Measurements from ENCODE around the gene CSTA.

CSTA gene

DNA sequence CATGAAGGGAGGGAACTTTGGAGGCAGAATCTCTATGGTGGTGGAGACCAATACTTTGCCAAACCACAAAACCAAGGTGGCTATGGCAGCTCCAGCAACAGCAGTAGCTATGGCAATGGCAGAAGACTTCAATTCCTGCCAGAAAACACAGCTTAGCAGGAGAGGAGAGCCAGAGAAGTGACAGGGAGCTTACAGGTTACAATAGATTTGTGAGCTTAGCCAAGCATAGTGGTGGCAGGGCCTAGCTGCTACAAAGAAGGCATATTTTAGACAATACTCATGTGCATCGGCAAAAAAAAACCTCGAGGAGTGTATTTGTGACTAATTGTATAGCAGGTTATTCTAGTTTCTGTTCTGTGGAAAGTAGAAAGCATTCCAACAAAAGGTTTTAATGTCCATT, 6.4 kb upstream of the CSTA start:
- H3K4me3 ChIP-seq (ENCODE audit: low read depth, low read length) = no peak overlapping the region
- H3K27me3 ChIP-seq (ENCODE audit: control insufficient read depth, insufficient read depth, low read length) = no peaks in the 10 kb centered on the region; the same call in 1 of the 2 replicates
- no peak overlapping the region for H3K9ac ChIP-seq (ENCODE audit: low read depth, low read length)
- H3K4me1 ChIP-seq (ENCODE audit: control insufficient read depth, insufficient read depth, low read length) = peaks cover 4% of the 10 kb centered on the region; the same call in 1 of the 2 replicates
- H3K36me3 ChIP-seq (ENCODE audit: control insufficient read depth, insufficient read depth, low read length) = no peaks in the 10 kb centered on the region
- H3K27ac ChIP-seq (ENCODE audit: low read depth, low read length) = no peak overlapping the region
- H3K9me3 ChIP-seq (ENCODE audit: control insufficient read depth, insufficient read depth, low read length) = peaks cover 8% of the 10 kb centered on the region; the same call in 1 of the 2 replicates

DNA sequence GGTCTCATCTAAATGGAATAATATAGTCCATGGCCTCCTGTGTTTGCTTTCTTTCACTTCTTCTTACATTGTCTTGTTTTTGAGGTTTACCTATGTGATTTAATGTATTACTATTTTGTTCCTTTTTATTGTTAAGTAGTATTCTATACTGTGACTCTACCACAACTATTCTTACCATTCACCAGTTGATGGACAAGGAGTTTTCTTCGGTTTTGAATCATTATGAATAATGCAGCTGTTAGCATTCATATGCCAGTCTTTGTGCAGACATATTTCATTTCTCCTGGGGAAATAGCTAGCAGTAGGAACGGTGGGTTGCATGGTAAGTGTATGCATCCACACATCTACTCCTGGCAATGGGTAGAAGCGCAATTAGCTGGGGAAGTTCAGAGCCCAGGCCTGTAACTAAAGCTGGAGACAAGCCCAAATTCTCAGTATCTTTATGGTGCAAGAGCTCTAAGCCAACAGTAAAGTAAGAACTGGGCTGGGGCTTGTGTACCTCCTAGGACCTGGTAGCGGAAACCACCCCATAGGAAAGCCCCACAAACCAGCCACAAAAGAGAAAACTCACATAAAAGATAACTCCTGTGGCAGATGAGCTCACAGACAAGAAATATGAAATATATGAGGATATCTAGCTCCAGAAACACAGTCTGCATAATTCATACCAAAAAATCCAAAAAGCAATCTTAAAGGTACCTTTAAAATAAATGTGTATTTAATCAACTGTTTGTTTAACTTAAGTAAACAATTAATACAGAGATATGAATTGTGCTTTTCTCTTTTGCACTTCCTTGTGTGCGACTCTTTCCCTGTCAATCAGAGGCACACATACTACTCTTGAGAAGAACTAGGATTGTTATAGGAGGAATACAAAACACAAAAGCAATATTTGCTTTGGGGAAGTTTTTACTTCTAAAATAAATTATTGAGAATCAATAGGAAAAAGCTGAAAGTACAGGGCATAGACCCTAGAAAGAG, 2.7 kb upstream of the CSTA start:
- no peaks in the 10 kb centered on the region for H3K4me1 ChIP-seq (ENCODE audit: control insufficient read depth, insufficient read depth, low read length)
- H3K4me3 ChIP-seq (ENCODE audit: low read depth, low read length) = no peak overlapping the region
- no peaks in the 10 kb centered on the region for H3K36me3 ChIP-seq (ENCODE audit: control insufficient read depth, insufficient read depth, low read length)

DNA sequence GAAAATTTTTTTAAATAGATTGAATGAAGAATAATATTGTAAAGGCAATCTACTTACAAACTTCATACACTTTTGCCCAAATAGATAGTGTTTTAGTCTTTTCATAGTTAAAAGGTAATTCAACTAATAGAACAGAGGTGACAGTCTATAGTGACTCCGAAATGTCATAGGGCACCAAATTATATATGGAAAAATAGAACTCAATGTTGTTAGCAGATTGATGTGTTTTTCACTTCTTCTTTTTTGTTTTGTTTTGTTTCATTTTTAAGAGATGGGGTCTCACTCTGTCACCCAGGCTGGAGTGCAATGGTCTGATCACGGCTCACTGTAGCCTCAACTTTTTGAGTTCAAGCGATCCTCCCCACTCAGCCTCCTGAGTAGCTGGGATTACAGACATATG, 721 bp downstream of the CSTA start:
- Histone ChIP-seq H3K27me3 (ENCODE audit: control insufficient read depth, insufficient read depth, low read length) (no peaks in the 10 kb centered on the region; the same call in 1 of the 2 replicates), H3K4me3 (ENCODE audit: low read depth, low read length) (no peak overlapping the region), H3K9me3 (ENCODE audit: control insufficient read depth, insufficient read depth, low read length) (no peaks in the 10 kb centered on the region), H3K4me1 (ENCODE audit: control insufficient read depth, insufficient read depth, low read length) (no peaks in the 10 kb centered on the region), H3K27ac (ENCODE audit: low read depth, low read length) (no peak overlapping the region), H3K36me3 (ENCODE audit: control insufficient read depth, insufficient read depth, low read length) (no peaks in the 10 kb centered on the region), H3K9ac (ENCODE audit: low read depth, low read length) (no peak overlapping the region)

More for the DNA sequence above, 2.7 kb upstream of the CSTA start:
- Histone ChIP-seq H3K27me3 (ENCODE audit: control insufficient read depth, insufficient read depth, low read length) (no peaks in the 10 kb centered on the region; the same call in none of the 2 replicates), H3K9ac (ENCODE audit: low read depth, low read length) (no peak overlapping the region), H3K9me3 (ENCODE audit: control insufficient read depth, insufficient read depth, low read length) (peaks cover 8% of the 10 kb centered on the region; the same call in 1 of the 2 replicates), H3K27ac (ENCODE audit: low read depth, low read length) (no peak overlapping the region)

DNA sequence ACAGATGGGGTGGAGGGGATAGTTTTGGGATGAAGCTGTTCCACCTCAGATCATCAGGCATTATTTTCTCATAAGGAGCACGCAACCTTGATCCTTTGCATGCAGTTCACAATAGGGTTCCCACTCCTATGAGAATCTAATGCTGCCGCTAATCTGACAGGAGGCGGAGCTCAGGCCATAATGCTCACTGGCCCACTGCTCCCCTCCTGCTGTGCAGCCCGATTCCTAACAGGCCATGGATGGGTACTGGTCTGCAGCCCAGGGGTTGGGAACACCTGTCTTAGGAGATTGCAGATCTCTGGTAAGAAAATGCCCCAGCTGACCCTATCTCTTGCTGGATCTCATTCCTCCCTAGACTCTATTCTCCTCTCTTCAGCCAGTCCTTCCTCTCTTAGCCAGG, 6.8 kb downstream of the CSTA start:
- Histone ChIP-seq H3K36me3 (ENCODE audit: control insufficient read depth, insufficient read depth, low read length) (no peaks in the 10 kb centered on the region), H3K4me3 (ENCODE audit: low read depth, low read length) (no peak overlapping the region), H3K9ac (ENCODE audit: low read depth, low read length) (no peak overlapping the region), H3K4me1 (ENCODE audit: control insufficient read depth, insufficient read depth, low read length) (no peaks in the 10 kb centered on the region), H3K9me3 (ENCODE audit: control insufficient read depth, insufficient read depth, low read length) (no peaks in the 10 kb centered on the region), H3K27ac (ENCODE audit: low read depth, low read length) (no peak overlapping the region), H3K27me3 (ENCODE audit: control insufficient read depth, insufficient read depth, low read length) (no peaks in the 10 kb centered on the region)

DNA sequence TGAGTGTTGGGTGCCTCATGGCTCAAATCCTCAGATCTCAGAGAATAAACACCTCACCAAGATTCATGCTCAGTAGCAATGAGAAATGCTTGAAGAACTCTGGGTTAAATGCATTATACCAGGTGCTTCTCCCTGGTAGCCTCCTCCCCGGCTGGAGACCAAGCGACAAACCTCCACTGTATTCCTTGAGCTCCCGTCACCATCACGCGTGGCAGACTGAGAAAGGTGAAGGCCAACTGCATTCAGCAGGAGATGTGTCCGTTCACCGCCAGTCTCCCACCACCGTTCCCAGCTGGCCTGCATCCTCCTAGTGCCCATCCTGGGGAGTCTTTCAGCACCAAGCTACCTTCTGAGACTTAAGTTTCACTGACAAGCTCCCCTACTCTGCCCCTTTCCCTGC, 7.5 kb downstream of the CSTA start:
- H3K4me3 ChIP-seq (ENCODE audit: low read depth, low read length) = no peak overlapping the region
- H3K36me3 ChIP-seq (ENCODE audit: control insufficient read depth, insufficient read depth, low read length) = no peaks in the 10 kb centered on the region
- no peaks in the 10 kb centered on the region for H3K27me3 ChIP-seq (ENCODE audit: control insufficient read depth, insufficient read depth, low read length)
- H3K27ac ChIP-seq (ENCODE audit: low read depth, low read length) = no peak overlapping the region
- no peaks in the 10 kb centered on the region for H3K9me3 ChIP-seq (ENCODE audit: control insufficient read depth, insufficient read depth, low read length)
- H3K9ac ChIP-seq (ENCODE audit: low read depth, low read length) = no peak overlapping the region
- H3K4me1 ChIP-seq (ENCODE audit: control insufficient read depth, insufficient read depth, low read length) = no peaks in the 10 kb centered on the region

DNA sequence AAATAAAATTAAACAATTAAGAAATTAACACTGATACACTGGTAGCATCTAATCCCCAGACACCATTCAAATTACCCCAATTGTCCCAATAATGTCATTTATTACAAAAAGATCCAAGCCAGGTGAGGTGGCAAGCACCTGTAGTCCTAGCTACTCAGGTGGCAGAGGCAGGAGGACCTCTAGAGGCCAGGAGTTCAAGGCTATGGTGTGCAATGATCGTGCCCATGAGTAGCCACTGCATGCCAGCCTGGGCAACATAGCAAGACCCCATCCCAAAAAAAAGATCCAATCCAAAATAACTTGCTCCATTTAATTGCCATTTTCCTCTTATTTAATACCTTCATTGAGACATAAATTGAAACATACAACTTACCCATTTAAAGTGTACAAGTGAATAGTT, 17.8 kb downstream of the CSTA start:
- no peaks in the 10 kb centered on the region for H3K36me3 ChIP-seq (ENCODE audit: control insufficient read depth, insufficient read depth, low read length)
- H3K9me3 ChIP-seq (ENCODE audit: control insufficient read depth, insufficient read depth, low read length) = no peaks in the 10 kb centered on the region
- no peak overlapping the region for H3K27ac ChIP-seq (ENCODE audit: low read depth, low read length)
- H3K9ac ChIP-seq (ENCODE audit: low read depth, low read length) = no peak overlapping the region
- no peaks in the 10 kb centered on the region for H3K4me1 ChIP-seq (ENCODE audit: control insufficient read depth, insufficient read depth, low read length)
- H3K27me3 ChIP-seq (ENCODE audit: control insufficient read depth, insufficient read depth, low read length) = no peaks in the 10 kb centered on the region
- no peak overlapping the region for H3K4me3 ChIP-seq (ENCODE audit: low read depth, low read length)

DNA sequence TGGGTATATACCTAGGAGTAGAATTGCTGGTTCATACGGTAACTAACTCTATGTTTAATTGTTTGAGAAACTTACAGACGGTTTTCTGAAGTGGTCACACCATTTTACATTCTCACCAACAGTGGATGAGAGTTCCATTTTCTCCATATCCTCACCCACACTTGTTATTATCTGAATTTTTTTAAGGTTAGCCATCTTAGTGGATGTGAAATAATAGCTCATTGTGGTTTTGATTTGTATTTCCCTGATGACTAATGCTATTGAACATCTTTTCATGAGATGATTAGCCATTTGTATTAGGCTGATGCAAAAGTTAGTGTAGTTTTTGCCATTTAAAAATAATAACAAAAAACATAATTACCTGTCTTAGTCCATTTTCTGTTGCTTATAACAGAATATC, 18.6 kb downstream of the CSTA start:
- H3K4me1 ChIP-seq (ENCODE audit: control insufficient read depth, insufficient read depth, low read length) = no peaks in the 10 kb centered on the region
- no peaks in the 10 kb centered on the region for H3K9me3 ChIP-seq (ENCODE audit: control insufficient read depth, insufficient read depth, low read length)
- no peak overlapping the region for H3K9ac ChIP-seq (ENCODE audit: low read depth, low read length)
- no peak overlapping the region for H3K4me3 ChIP-seq (ENCODE audit: low read depth, low read length)
- no peak overlapping the region for H3K27ac ChIP-seq (ENCODE audit: low read depth, low read length)
- H3K27me3 ChIP-seq (ENCODE audit: control insufficient read depth, insufficient read depth, low read length) = no peaks in the 10 kb centered on the region
- no peaks in the 10 kb centered on the region for H3K36me3 ChIP-seq (ENCODE audit: control insufficient read depth, insufficient read depth, low read length)

DNA sequence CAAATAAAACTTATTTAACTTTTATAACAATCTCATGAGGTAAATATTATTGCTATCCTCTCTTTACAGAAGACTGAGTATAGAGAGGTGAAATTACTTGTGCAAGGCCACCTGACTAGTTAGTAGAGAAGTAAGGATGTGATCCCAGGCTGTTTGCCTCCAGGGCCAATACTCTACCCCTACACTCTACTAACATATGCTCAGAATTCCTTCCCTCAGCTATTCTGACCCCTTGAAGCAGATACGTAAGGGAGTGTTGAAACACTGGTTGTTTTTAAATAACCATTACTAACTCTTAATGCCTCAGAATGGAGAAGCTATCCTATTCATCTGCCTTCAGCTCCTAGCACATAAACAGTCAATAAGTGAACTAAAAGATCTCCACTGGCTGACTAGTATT, 24.1 kb downstream of the CSTA start:
- Histone ChIP-seq H3K27me3 (ENCODE audit: control insufficient read depth, insufficient read depth, low read length) (no peaks in the 10 kb centered on the region), H3K27ac (ENCODE audit: low read depth, low read length) (no peak overlapping the region), H3K9me3 (ENCODE audit: control insufficient read depth, insufficient read depth, low read length) (no peaks in the 10 kb centered on the region), H3K9ac (ENCODE audit: low read depth, low read length) (no peak overlapping the region), H3K36me3 (ENCODE audit: control insufficient read depth, insufficient read depth, low read length) (no peaks in the 10 kb centered on the region), H3K4me1 (ENCODE audit: control insufficient read depth, insufficient read depth, low read length) (no peaks in the 10 kb centered on the region), H3K4me3 (ENCODE audit: low read depth, low read length) (no peak overlapping the region)

DNA sequence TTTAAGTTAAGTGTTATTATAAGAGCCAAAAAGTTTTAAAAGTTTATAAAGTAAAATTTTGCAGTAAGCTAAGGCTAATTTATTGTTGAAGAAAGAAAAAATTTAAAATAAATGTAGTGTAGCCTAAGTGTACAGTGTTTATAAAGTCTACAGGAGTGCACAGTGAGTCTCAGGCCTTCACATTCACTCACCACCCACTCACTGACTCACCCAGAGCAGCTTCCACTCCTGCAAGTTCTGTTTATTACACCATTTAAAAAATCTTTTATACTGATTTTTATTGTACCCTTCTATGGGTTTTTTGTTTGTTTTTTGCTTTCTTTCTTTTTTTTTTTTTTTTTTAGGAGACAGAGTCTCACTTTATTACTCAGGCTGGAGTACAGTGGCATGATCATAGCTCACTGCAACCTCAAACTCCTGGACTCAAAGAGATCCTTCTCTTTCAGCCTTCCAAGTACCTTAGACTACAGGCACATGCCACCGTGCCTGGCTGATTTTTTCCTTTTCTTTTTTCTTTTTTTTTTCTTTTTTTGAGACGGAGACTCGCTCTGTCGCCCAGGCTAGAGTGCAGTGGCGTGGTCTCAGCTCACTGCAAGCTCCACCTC, 25.9 kb downstream of the CSTA start:
- H3K9ac ChIP-seq (ENCODE audit: low read depth, low read length) = no peak overlapping the region
- H3K36me3 ChIP-seq (ENCODE audit: control insufficient read depth, insufficient read depth, low read length) = no peaks in the 10 kb centered on the region
- no peaks in the 10 kb centered on the region for H3K4me1 ChIP-seq (ENCODE audit: control insufficient read depth, insufficient read depth, low read length)
- no peak overlapping the region for H3K4me3 ChIP-seq (ENCODE audit: low read depth, low read length)
- H3K27me3 ChIP-seq (ENCODE audit: control insufficient read depth, insufficient read depth, low read length) = no peaks in the 10 kb centered on the region
- no peaks in the 10 kb centered on the region for H3K9me3 ChIP-seq (ENCODE audit: control insufficient read depth, insufficient read depth, low read length)
- H3K27ac ChIP-seq (ENCODE audit: low read depth, low read length) = no peak overlapping the region

DNA sequence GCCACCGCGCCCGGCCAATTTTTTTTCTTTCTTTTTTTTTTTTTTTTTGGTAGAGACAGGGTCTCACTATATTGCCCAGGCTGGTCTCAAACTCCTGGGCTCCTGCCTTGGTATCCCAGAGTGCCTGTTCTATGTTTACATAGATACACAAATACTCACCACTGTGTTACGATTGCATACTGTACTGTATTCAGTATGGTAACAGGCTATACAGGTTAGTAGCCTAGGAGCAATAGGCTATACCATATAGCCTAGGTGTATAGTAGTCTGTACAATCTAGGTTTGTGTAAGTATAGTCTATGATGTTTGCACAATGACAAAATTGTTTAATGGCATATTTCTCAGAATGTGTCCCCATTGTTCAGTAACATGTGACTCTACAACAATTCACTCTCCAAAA, 26.6 kb downstream of the CSTA start:
- no peaks in the 10 kb centered on the region for H3K4me1 ChIP-seq (ENCODE audit: control insufficient read depth, insufficient read depth, low read length)
- H3K9me3 ChIP-seq (ENCODE audit: control insufficient read depth, insufficient read depth, low read length) = no peaks in the 10 kb centered on the region
- no peaks in the 10 kb centered on the region for H3K36me3 ChIP-seq (ENCODE audit: control insufficient read depth, insufficient read depth, low read length)
- H3K27me3 ChIP-seq (ENCODE audit: control insufficient read depth, insufficient read depth, low read length) = no peaks in the 10 kb centered on the region
- H3K27ac ChIP-seq (ENCODE audit: low read depth, low read length) = no peak overlapping the region
- H3K9ac ChIP-seq (ENCODE audit: low read depth, low read length) = no peak overlapping the region
- no peak overlapping the region for H3K4me3 ChIP-seq (ENCODE audit: low read depth, low read length)

DNA sequence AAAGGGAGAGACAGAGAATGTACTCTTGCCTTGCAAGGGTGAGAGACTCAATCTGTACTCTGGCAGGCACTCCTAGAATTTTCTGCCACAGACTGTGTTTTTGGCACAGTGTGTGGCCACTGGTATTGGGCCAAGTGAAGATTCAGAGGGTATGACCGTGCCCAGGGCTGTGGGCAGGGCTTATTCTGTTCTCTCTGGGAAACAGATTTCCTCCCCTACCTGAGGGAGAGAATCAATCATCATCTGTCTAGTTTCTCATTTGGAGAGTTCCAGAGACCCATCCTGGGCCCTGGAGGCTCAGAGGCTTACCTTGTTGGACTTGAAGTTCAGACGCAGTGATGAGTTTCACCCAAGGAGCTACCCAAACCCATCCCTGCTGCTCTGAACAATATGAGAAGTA, 28.2 kb downstream of the CSTA start:
- H3K4me1 ChIP-seq (ENCODE audit: control insufficient read depth, insufficient read depth, low read length) = no peaks in the 10 kb centered on the region
- H3K9ac ChIP-seq (ENCODE audit: low read depth, low read length) = no peak overlapping the region
- no peak overlapping the region for H3K27ac ChIP-seq (ENCODE audit: low read depth, low read length)
- peaks cover 5% of the 10 kb centered on the region for H3K36me3 ChIP-seq (ENCODE audit: control insufficient read depth, insufficient read depth, low read length)
- no peaks in the 10 kb centered on the region for H3K9me3 ChIP-seq (ENCODE audit: control insufficient read depth, insufficient read depth, low read length)
- H3K27me3 ChIP-seq (ENCODE audit: control insufficient read depth, insufficient read depth, low read length) = no peaks in the 10 kb centered on the region
- H3K4me3 ChIP-seq (ENCODE audit: low read depth, low read length) = no peak overlapping the region
